CD4-positive, alpha-beta T cell treated with Interleukin-4 for 4 hours (primary cell): ENCODE measurements around the gene PTPN2.
A peak's percentile ranks its signal among the peaks of the same experiment; 100 is the strongest.

Source experiments
- DNase-seq: peaks from one replicate; pipeline ENCODE4 v3.0.0-alpha.2; 2020

PTPN2 gene

DNA sequence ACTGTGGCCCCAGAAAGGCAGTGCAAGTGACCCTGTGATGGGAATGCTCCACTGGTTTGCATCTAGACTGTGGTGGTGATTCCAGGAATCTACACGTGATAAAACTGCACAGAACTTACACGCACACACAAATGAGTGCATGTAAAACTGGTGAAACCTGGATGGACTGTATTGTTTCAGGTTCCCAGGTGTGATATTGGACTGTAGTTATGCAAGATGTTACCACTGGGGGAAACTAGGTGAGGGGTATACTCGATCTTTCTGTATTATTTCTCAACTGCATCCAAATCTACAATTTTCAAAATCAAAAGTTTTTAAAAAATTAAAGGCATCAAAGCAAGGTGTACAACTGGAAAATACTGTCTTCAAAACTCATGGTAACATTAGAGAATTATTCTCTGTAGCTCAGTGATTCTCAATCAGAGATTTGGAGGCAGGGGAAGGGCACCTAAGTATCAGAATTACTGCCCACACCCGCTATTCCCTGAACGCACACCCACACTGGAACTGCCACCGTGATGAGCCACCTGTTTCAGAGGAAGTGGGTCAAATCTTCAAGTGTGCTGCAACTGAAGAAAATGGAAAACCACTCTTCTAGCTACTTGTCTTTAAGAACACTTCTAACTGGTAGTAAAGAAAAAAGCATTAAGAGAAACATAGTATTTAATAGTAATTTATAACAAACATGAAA, 26.7 kb downstream of the PTPN2 start:
- DNase-seq = no peak

DNA sequence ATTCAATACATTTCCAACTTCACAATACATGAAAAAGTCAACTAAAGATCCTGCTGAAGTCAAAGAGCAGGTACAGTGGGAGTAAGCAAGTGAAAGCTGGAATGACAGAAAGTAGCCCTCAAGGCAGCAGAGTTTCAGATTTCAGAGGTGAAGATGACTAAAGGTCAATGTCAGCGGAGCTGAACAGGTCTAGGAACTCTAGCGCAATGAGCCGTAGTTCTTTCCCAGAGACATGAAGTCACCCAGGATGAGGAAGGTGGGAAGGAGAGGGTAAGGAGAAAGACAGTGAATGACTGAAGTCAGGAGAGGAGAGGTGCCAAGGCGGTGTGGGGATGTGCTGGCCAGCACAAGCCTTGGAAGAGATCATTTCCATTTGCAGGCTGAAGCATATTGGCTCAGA, 28.1 kb downstream of the PTPN2 start:
- no peak for DNase-seq

- no peak for DNase-seq
Measured at GRCh38 chr18:12852566-12853315, 31.3 kb downstream of the PTPN2 start.

- no peak for DNase-seq
Measured at GRCh38 chr18:12851716-12852115, 32.3 kb downstream of the PTPN2 start.

DNA sequence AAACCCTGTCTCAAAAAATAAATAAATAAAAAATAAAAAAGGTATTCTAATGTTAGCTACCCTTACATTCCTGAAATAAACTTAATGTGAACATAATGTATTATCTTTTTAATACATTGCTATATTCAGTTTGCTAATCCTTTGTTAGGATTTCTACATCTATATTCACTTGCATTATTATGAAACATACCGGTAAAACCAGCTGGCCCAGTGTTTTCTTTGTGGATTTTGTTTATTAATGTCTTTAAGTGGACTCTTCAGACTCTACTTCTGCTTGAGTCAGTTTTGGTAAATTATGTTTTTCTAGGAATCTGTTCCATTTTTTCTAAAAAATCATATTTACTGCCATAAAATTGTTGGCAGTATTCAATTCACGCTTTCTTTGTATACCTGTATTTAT, 34.5 kb downstream of the PTPN2 start:
- no peak for DNase-seq

- DNase-seq = no peak
Measured at GRCh38 chr18:12848405-12848804, 35.6 kb downstream of the PTPN2 start.

DNA sequence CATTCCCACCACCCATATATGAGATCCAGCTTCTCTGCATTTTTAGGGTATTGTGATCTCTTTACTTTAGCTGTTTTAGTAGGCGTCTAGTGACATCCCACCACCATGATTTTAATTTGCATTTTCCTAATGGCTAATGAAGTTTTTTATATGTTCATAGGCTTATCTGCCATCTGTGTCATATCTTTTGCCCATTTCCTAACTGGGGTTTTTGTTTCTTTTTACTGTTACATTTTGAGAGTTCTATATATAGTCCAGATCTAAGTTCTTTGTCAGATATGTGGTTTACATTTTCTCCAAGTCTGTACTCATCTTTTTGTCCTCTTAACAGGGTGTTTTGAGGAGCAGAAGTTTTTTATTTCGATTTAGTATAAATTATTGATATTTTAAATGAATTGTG, 39.6 kb downstream of the PTPN2 start:
- DNase-seq = no peak

GRCh38 chr18:12843420-12844350, 40.4 kb downstream of the PTPN2 start:
- no peak for DNase-seq

- DNase-seq = no peak
Measured at GRCh38 chr18:12842459-12843380, 41.3 kb downstream of the PTPN2 start.

- no peak for DNase-seq
Measured at GRCh38 chr18:12841070-12841469, 43.0 kb downstream of the PTPN2 start.

- peak; percentile 36 for DNase-seq
Measured at GRCh38 chr18:12840382-12840781, 43.7 kb downstream of the PTPN2 start.

GRCh38 chr18:12839526-12840196, 44.4 kb downstream of the PTPN2 start:
- DNase-seq = peak; percentile 84

GRCh38 chr18:12839057-12839525, 44.9 kb downstream of the PTPN2 start:
- peak; percentile 83 for DNase-seq

GRCh38 chr18:12838178-12838634, 45.8 kb downstream of the PTPN2 start:
- peak; percentile 22 for DNase-seq

- DNase-seq = no peak
Measured at GRCh38 chr18:12837747-12838146, 46.3 kb downstream of the PTPN2 start.

DNA sequence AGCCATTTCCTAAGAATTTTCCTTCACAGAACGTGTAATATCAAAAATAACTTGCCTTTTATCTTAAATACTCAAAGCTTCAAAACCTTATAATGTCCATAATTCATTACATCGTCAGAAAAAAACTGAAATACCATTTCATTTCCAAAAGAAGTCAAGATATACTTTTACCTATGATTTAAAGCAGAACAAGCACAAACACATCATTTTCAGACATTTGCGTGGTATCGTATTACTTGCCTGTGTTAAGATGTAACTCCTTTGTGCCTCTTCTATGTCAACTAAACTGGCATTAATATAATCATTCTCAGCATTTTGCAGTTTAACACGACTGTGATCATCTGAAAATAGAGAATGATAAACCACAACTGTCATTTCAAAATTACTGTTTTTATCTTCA, 47.5 kb downstream of the PTPN2 start:
- no peak for DNase-seq

- DNase-seq = no peak
Measured at GRCh38 chr18:12828116-12829051, 55.7 kb downstream of the PTPN2 start.

- DNase-seq = no peak
Measured at GRCh38 chr18:12827588-12827987, 56.4 kb downstream of the PTPN2 start.

DNA sequence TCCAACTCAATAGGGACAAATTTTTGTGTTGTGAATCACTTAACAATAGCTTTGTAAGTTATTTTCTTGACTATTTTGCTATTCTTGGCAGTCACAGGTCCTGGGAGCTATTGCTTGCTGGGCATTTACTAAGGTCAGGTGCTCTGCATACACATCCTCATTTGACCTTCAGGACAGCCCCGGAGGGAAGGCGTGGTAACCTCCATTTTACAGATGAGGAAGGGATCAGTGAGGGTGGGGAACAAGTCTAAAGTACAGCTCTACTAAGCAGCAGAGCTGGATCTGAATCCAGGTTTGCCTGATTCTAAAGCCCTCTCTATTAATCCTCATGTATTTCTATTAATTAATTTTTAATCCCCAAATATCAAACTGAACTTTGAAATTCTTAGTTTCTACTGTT, 58.8 kb downstream of the PTPN2 start:
- DNase-seq = no peak

DNA sequence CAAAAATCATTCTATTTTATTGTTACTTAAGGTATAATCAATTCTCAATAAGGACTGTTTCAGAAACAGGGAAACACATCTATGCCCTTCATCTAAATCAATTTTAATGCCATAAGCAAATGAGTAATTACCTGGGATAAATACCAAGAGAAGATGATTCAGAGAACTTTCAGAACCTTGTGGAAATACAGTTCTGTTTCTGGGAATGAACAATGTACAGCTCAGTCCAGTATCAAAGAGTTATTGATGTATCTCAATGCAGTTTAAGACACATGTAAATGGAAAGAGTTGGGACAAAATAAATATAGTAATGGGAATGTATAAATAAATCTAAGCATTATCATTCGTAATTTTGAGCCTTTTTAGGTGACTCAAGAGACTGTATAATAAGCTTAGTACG, 60.1 kb downstream of the PTPN2 start:
- no peak for DNase-seq
